Stimulated activated CD8-positive, alpha-beta memory T cell treated with anti-CD3 and anti-CD28 coated beads, Interleukin-15, amount 100 ng/mL, for 1 hour (primary cell): ENCODE results near the gene MRAS.

Experiments
- DNase-seq: peaks from one replicate; pipeline ENCODE4 v3.0.0-alpha.2; 2020; ENCODE audit warnings: low read depth

MRAS gene

DNA sequence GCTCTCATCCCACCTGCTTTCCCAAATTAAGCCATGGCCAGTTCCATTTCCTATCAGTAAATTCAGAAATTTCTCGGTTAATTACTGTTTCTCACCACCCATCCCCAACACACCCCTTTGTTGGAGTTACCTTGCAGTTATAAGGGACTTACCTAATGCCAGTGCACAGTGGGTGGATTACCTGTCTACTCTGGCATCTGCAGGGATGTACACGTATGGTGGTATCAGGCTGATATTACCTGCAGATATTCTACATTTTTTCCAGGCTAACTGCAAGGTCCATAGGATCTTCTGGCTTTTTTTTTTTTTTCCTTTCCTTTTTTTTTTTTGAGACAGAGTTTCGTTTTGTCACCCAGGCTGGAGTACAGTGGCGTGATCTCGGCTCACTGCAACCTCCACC, 7.9 kb upstream of the MRAS start:
- no peak for DNase-seq

- no peak for DNase-seq
These were observed 3.6 kb upstream of the MRAS start for GRCh38 chr3:138344754-138345153.

GRCh38 chr3:138348754-138349739, 668 bp downstream of the MRAS start:
- DNase-seq = no peak

DNA sequence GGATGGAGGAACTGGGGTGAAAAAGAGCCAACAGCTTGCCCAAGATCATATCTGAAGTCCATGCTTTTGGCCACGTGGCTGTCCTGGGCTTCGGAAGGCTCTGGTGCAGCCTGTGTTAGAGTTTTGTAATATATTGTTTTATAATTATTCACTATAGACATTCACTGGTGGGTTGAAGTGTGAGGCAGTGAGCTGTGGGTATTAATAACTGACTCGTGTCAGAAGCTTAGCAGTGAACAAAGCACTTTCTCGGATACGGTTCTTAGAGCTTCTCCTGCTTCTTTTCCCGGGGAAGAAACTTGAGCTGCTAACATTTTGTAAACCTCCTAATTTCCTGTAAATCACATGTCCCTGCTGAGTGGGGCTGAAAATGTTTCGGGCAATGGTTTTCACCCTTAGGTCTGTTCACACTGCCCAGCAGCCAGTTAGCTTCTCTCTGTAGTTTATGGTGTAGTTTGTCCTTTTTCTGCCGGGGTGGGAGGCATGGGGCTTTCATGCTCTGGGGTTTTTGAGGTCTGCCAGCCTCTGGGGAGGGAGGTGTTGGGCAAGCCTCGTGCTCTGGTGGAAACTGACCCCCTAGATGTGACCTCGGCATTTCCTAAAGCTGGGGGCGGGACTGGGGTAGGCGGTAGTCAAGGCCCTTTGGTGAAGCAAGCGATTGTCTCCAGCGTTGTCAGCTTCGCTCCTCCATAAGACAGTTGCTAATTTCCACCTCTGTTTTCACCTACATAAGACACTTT, 1.7 kb downstream of the MRAS start:
- no peak for DNase-seq

GRCh38 chr3:138351151-138351550, 2.8 kb downstream of the MRAS start:
- no peak for DNase-seq

GRCh38 chr3:138351916-138352550, 3.7 kb downstream of the MRAS start:
- no peak for DNase-seq

- DNase-seq = no peak
These were observed 6.0 kb downstream of the MRAS start for GRCh38 chr3:138354376-138354775.

GRCh38 chr3:138355071-138355470, 6.7 kb downstream of the MRAS start:
- DNase-seq = no peak

GRCh38 chr3:138356730-138357405, 8.5 kb downstream of the MRAS start:
- no peak for DNase-seq

GRCh38 chr3:138359148-138359918, 11.0 kb downstream of the MRAS start:
- DNase-seq = no peak

GRCh38 chr3:138359919-138360868, 11.8 kb downstream of the MRAS start:
- DNase-seq = no peak

- DNase-seq = no peak
These were observed 12.6 kb downstream of the MRAS start for GRCh38 chr3:138360869-138361525.

DNA sequence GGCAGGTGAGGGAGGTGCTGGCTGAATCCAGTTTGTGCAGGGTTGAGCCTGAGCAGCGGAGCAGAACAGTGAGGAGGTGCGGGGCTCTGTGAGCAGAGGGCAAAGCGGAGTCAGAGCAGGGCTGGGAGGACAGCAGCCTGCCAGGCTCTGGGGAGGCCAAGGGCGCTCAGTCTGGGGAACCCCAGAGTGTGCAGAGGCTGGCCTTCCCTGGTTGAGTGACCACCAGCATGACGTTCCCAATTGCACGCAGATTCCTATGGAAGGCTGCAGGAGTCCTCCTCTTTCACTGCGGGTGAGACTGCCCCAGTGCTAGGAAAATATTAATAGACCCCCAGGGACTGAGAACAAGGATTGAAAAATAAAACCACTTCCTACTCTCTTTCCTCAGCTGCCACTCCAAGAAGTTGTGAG, 13.2 kb downstream of the MRAS start:
- DNase-seq = no peak

- no peak for DNase-seq
These were observed 14.2 kb downstream of the MRAS start for GRCh38 chr3:138362538-138362937.

DNA sequence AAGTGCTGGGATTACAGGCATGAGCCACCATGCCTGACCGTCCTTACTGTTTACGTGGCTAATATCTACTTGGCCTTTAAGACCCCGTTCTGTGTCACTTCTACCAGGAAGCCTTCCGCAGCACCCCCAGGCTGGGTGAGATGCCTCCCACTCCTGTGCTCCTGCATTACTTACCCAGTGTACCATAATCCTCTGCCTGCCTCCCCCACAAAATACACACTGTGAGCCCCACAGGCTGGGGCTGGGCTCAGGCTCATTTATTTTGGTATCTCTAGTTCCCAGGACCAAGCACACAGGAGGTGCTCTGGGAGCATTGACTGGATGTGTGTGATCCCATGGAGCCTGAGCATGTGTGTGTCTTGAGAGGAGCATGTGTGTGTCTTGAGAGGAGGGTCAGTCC, 14.9 kb downstream of the MRAS start:
- DNase-seq = no peak

DNA sequence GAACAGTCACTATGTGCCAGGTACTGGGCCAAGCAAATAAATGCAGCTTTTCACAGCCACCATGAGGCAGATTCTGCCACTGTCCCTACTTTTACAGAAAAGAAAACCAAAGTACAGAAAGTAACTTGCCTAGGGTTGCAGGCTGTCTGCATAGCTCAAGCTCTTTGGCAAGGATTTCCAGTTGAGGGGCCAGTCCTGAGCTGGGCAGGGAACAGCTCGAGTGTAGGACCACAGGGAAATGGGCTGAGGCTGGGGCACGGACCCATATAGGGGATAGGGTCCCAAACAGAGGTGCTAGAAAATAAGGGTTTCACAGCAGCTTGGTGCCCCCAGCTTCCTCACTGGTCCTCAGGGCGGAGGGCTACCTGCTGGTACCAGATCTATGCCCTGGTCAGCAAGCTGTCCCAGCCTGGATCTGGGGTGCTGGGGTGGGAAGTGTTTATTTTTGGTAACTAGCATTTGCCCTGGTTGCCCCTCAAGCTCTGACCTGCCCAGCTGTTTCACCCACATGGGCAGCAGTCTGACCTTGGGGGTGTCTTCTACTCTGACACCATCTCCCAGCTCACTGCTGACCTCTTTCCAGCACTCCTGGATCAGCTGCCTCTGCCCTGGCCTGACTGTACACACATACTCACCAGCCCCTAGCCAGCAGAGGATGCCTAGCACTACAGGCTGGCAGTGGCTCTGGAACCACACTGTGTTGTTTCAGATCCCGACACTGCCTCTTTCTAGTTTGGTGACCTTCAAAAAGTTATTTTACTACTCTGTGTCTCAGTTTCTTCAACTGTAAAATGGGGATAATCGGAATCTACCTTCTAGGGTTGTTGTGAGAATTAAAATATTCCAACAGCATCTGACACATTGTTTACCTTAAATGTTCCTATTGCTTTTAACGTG, 16.2 kb downstream of the MRAS start:
- DNase-seq = no peak

GRCh38 chr3:138365253-138365555, 16.8 kb downstream of the MRAS start:
- DNase-seq = no peak

GRCh38 chr3:138366006-138366759, 17.8 kb downstream of the MRAS start:
- no peak for DNase-seq
